Uterus (tissue), 4 donors: Measurements from ENCODE around the gene SYNJ2. TPM values are rescaled to one million over a fixed set of nuclear protein-coding genes. Genes with fewer than 3 reads are reported as not detected.

Experiments
- DNase-seq, 2 donors: peaks; one replicate each; pipeline ENCODE4 v3.0.0-alpha.2; 2019 to 2020
- H3K27ac ChIP-seq, 2 donors: fragments of 200-600 bp; sonication (generic); 1 replicate in 1 of 2; 2 replicates in 1 of 2; pipeline ENCODE4 v1.5.1; 2016 to 2018
- H3K27me3 ChIP-seq, 2 donors: fragments of 200-600 bp; sonication (generic); one replicate each; pipeline ENCODE4 v1.5.1; 2018 to 2019; ENCODE audit warnings: control low read depth in 1 of 2
- H3K36me3 ChIP-seq, 2 donors: fragments of 200-600 bp; sonication (generic); one replicate each; pipeline ENCODE4 v1.5.1; 2019; ENCODE audit warnings: control low read depth in 1 of 2
- H3K4me1 ChIP-seq, 2 donors: fragments of 200-600 bp; sonication (generic); one replicate each; pipeline ENCODE4 v1.5.1; 2018 to 2019; ENCODE audit warnings: control low read depth in 1 of 2
- H3K4me3 ChIP-seq, 2 donors: fragments of 200-600 bp; sonication (generic); 1 replicate in 1 of 2; 2 replicates in 1 of 2; pipeline ENCODE4 v1.5.1; 2018 to 2019; ENCODE audit warnings: mild to moderate bottlenecking in 1 of 2
- H3K9me3 ChIP-seq, 2 donors: fragments of 200-600 bp; sonication (generic); one replicate each; pipeline ENCODE4 v1.5.1; 2019; ENCODE audit warnings: control low read depth in 1 of 2
- CTCF ChIP-seq, 4 experiments: fragments of 200-600 bp in 2 of 4; fragments of 450-650 bp in 2 of 4; sonication (generic) in 2 of 4; IDR thresholded peaks; one replicate each; pipeline ENCODE4 v1.5.1; 2016 to 2019; ENCODE audit warnings: antibody characterized with exemption in 4 of 4, mild to moderate bottlenecking in 2 of 4, moderate library complexity in 1 of 4
- POLR2A ChIP-seq, 2 donors: fragments of 450-650 bp; IDR thresholded peaks; one replicate each; pipeline ENCODE4 v1.6.1; 2016; ENCODE audit warnings: antibody characterized with exemption in 2 of 2, mild to moderate bottlenecking in 1 of 2, moderate library complexity in 1 of 2
- intact Hi-C: fragments of 100-400 bp; cut with DNase I; formaldehyde crosslinking; loops from one replicate; pipeline ENCODE4 v1.15.1; 2023; ENCODE audit warnings: low total_unique reads
- total RNA-seq, 4 donors: library from RNA; depleted of rRNA in 3 of 4; stranded (reverse); fragments of >200 nt in 3 of 4; gene quantifications; one replicate each; pipeline versions ENCODE4 v1.1.0 to v1.2.4, GENCODE V29; 2014 to 2023
- donor health status: DM: yes; HTN: yes; CAD: no.

Gene SYNJ2
- total RNA-seq, 4 donors from 2014 or later, result 9.5 to 32.2 (median 13.5) TPM

GRCh38 chr6:158033751-158034702 is 52.4 kb downstream of the SYNJ2 start:
- Histone ChIP-seq H3K4me3 (no peak overlapping the region), H3K36me3 (no peaks in the 10 kb centered on the region), H3K4me1 (no peaks in the 10 kb centered on the region), H3K27me3 (no peaks in the 10 kb centered on the region), H3K9me3 (no peaks in the 10 kb centered on the region), H3K27ac (peak overlapping the region; percentile 56 to 73)
- intact Hi-C loops, result no loop called here
- no peak for DNase-seq
- TF ChIP-seq POLR2A (IDR thresholded peaks at IDR 0.05), result no peak
- no peak for TF ChIP-seq CTCF (IDR thresholded peaks at IDR 0.05)

- TF ChIP-seq POLR2A (IDR thresholded peaks at IDR 0.05) (no peak), CTCF (IDR thresholded peaks at IDR 0.05) (no peak)
- intact Hi-C loops, result no loop called here
- H3K9me3 ChIP-seq, result no peaks in the 10 kb centered on the region
- no peaks in the 10 kb centered on the region for H3K36me3 ChIP-seq
- no peak for DNase-seq
- H3K27me3 ChIP-seq, result no peaks in the 10 kb centered on the region
- peaks cover 8 to 19% of the 10 kb centered on the region in 2 donors for H3K4me1 ChIP-seq
- no peak overlapping the region for H3K27ac ChIP-seq
- no peak overlapping the region for H3K4me3 ChIP-seq
Measured at GRCh38 chr6:158036261-158036660, 54.6 kb downstream of the SYNJ2 start.

- no peaks in the 10 kb centered on the region for H3K36me3 ChIP-seq
- no peak overlapping the region for H3K27ac ChIP-seq
- intact Hi-C loops, result no loop called here
- peaks cover 13 to 22% of the 10 kb centered on the region in 2 donors for H3K4me1 ChIP-seq
- no peaks in the 10 kb centered on the region for H3K27me3 ChIP-seq
- no peak for TF ChIP-seq CTCF (IDR thresholded peaks at IDR 0.05)
- TF ChIP-seq POLR2A (IDR thresholded peaks at IDR 0.05), result no peak
- DNase-seq, result no peak
- H3K4me3 ChIP-seq, result no peak overlapping the region
- H3K9me3 ChIP-seq, result no peaks in the 10 kb centered on the region
Measured at GRCh38 chr6:158037021-158037420, 55.4 kb downstream of the SYNJ2 start.

- Histone ChIP-seq H3K4me3 (no peak overlapping the region), H3K9me3 (no peaks in the 10 kb centered on the region), H3K27me3 (no peaks in the 10 kb centered on the region), H3K36me3 (no peaks in the 10 kb centered on the region), H3K4me1 (peaks cover 13 to 22% of the 10 kb centered on the region in 2 donors), H3K27ac (peak overlapping the region; percentile 87 to 91)
- no peak for TF ChIP-seq CTCF (IDR thresholded peaks at IDR 0.05)
- DNase-seq, result no peak
- intact Hi-C loops, result no loop called here
Measured at GRCh38 chr6:158037771-158038170, 56.1 kb downstream of the SYNJ2 start.
